ENCODE data around the gene ASPHD2.

GRCh38 chr22:26481694-26482093 is 52.6 kb downstream of the ASPHD2 start:
- TF ChIP-seq POLR2A (IDR thresholded peaks at IDR 0.05) (no peak), CTCF (IDR thresholded peaks at IDR 0.05) (no peak), EP300 (IDR thresholded peaks at IDR 0.05) (no peak)
